NCI-H774 (cell line): ENCODE results near the gene TNS3.
A peak's percentile ranks its signal among the peaks of the same experiment; 100 is the strongest.

Source experiments
- DNase-seq: peaks from one replicate; lab custom pipeline; 2025; lab: John Stamatoyannopoulos, UW

TNS3 gene

DNA sequence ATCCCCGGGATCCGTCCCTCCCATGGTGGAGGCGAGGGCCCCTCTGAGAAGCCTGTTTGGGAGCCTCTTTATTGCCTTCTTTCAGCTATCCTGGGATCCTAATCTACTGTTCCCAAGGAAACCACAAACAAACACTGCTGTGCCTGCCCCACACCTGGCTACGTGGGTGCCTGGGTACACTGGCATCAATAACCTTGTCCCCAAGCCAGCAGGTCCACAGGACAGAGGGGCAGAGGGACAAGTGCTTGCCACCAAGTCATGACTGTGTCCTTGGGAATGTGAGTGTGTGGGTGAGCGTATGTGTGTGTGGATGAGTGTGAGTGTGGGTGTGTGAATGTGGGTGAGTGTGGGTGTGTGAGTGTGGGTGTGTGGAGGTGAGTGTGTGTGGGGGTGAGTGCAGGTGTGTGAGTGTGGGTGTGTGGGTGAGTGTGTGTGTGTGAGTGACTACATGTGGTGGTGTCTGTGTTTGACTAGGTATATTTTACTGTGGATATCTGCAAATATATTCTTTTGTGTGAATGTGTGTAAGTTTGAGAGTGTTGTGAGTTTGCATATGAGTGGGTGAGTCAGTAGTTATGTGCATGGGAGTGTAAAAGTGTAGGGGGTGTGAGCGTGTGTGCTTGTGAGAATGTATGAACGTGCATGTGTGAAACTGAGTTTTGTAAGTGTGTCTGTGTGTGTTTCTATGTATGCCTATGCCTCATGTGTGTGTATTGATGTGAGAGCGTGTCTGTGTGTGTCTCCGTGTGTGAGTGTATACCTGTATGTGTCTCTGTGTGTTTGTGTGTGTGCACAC, 96.1 kb downstream of the TNS3 start:
- peak; percentile 63 for DNase-seq

DNA sequence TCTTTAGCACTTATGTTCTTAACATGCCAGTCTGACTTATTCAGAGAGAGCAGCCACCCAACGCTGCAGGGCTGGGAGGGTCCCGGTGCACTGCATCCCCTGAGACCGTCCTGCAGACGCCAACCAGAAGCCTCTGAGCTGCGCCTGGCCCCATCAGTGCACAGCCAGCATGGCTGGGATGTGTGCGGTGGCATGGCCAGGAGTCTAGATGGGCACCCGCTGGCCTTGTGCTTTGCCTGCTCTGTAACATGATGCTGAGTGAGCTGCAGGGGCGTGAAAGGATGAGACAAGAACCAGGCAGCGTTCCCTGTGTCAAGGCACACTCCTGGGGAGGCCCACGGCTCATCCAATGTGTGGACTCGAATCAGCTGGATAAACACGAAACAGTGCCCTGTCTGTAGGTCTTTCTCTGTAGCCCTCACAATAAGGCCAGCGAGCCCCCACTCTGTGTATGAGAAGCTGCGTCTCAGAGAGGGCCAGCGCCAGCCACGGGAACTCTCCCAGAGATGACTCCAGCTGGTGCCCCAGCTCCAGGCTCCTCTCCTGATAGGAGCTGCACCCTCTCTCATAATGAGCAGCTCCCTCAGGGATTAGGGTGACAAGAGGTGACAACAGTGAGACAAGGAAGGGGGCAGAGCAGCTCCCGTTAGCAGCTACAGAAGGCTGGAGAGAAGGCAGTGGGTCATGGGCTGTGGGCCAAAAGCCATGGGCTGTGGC, 96.8 kb downstream of the TNS3 start:
- DNase-seq, result no peak

DNA sequence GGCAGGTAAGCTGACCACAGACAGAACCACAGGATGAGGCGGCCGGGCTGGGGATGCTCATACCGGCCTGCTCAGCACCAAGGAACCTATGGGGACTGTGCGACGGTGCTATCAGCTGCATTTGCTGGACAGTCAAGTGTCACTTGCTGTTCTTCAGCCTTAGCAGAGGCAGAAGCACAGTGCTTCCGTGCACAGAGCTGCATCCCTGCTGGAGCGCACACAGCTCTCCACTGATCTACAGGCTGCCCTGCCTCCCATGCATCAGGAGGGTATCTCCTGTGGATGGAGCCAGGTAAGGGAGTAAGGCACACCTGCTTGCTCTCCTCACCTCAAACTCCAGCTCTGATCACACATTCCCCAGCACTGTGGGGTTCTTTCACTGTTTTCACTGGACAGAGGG, 97.5 kb downstream of the TNS3 start:
- DNase-seq, result no peak

DNA sequence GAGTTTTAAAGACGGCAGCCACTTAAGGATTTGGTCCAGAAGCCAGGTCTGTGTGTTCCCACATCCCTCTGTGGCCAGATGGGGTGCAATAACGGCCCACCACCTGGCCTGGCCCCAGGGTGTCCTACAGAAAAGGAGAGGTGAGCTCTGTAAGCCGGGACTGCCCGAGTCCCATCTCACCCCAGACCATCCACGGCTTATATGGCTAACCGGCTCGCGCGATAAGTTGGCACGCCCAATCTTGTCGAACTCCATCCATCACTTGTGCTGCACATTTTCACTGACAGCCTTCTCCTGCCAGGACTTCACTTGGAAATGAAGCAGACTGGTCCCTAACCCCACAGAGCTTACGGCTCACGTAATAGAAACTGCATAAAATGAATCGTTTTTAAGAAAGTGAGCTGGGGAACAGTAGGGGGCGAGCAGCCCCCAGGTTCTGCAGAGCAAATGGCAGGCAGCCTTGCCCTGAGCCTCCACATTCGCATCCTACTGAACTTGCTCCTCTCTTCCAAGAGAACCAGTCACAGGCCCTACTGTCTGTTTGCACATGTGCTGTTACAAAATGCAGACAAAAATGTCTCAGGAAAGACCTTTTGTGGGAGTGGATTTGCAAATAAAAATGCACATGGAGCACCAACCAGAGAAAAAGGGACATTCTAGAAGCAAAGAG, 98.2 kb downstream of the TNS3 start:
- no peak for DNase-seq

DNA sequence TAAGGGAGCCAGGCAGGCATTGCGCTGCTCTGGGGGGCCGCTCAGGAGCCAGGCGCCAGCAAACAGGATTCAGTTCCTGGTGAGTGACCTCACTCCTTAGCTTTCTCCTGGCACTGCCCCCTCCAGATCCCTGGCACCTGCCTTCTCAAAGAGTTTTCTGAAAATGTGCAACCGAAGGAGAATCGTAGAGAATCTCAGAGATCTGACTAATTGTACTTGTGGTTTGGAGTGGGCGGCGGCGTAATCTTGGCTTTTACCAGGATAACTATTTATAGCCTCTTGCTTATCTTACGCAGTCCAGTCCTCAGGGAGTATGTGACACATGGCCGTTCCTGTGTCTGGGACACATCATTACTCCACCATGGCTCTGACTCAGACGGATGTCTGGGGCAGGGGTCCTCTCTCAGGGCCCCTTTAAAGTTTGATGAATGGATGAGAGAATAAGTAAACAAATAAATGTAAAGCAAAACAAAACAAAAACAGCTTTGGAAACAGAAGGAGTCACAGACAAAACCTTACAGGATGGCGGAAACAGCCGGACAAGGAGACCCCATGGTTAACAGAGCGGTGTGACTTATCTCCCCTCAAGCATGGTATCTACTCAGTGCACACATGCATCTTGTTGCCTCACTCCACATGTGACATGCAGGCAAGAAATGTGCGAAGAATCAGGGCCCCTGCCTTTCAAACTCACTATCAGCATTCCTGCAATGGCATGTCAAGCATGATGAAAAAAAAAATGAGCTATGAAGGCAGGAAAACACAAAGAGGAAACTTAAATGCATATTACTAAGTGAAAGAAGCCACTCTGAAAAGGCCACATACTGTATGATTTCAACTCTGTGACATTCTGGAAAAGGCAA, 99.7 kb downstream of the TNS3 start:
- DNase-seq, result no peak

DNA sequence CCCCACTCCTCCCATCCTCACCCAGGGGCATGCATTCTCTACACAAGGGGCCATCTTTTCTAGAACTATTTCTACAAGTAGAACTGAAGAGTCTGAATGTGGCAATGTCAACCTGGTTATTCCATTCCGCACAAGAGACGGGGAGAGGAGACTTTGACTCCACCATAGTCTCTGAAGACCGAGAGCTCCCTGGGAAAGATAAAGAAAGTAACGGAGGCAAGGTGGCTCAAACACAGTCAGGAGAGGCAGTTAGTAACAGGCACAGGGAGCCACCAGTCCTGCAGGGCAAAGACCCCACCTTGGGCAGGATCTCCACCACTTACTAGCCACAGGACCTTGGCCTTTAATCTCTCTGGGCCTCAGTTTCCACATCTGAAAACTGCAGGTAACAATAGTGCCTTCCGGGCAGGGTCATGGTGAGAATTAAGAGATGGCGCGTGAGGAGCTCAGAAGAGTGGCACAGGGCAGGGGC, 100.3 kb downstream of the TNS3 start:
- no peak for DNase-seq

DNA sequence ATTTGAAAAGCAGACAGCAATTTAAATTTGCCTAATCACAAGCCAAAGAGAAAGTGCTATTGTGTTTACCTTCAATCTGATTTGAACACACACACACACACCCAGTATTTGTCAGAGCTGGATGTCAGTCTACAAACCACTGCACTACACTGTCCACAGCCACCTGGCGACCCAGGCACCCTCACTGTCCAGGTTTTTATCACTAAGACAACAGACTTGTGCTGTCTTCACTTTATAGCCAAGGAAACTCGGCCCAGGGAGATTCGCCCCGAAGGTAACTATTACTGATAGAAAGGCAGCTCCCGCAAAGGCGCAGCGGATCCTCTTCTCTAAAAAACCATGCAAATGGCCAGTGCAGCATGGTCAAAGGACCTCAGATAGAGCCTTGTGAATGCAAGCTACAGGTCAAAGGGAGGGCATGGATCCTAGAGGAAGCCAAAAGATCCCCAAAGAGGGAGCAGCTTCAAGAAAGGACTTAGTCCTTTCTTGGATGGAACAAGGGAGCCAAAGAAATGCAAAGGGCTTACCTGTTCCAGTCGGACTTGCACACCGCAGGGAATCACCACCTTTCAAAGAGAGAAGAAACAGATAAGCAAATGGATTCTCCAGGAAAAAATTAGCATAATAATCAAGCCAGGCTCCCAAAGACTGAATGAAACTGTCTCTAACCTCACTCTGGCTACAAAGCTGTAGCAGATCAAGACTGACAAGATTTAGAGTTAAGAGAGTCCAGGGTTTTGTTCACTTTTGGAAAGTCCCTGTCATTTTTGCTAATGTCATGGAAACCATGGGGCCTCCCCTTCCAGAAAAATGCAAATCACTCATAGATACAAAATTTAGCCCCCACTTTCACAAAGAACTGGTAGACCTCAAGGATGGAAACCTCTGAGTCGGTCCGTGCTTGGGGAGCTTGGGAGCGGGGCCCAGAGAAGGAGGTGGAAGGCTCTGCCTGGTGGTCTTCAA, 101.1 kb downstream of the TNS3 start:
- DNase-seq, result no peak

DNA sequence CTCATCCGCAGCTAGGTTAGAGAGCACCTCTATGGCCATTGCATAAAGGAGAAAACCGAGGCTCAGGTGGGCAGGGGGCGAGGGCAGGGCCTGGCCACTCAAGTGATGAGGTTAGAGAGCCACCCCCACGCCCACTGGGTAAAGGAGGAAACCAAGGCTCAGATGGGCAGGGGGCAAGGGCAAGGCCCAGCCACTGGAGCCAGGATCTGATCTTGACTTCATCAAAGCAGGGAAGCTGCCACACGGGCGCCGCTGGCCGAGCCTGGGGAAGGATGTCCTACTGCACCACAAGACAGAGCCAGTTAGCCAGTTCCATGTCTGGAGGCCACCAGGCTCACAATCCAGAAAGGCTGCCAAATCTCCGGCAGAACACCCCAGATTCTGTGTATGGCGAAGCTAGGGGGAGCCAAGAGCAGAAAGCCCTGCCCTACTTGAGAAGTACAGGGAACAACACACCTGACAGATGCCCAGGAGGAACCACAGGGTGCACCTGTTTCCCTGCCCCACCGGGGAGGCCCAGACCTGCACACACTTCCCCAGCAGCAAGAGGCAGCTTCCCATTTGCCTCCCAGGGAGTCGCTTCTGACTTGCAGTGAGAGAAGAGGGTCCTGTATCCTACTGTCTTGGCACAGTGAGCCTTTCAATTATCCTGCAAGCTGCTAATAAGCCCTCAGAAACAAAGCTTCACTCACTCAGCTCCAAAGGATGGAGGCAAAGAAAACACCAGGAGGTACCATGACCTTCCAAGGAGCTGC, 101.9 kb downstream of the TNS3 start:
- no peak for DNase-seq

DNA sequence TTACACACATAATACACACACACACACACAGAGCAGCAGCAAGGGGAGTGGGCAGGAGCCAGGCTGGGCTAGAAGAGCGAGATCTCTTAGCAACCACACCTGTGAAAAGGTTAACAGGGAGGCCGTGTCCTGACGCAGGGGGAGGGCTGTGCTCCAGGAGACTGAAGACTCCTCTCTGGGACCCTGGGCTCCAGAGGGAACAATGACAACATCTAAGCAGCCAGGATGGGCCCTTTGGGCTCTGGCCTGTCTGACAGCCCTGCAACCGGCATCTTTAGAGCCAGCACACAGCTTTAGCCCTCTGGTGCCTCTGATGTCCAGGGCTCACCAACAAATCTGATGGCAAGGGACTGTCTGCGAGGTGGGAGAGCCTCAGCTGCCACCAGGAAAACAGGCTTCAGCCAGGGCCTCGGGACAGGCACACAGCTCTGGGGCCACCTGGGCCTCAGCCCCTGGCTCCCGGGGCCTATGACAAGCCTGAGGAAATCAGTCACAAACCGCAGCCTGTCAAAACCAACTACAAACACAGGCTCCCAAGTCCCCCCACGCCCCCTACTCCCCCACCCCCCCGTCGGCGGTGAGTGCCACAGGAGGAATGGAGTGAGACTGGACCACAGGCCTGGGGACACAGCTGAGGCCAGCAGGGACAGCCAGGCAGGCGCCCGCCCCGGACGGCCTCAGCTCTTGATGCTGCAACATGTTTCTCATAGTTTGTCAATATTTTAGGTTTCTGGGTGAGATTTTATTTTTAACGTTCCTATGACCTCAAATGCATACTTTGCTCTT, 102.8 kb downstream of the TNS3 start:
- no peak for DNase-seq

DNA sequence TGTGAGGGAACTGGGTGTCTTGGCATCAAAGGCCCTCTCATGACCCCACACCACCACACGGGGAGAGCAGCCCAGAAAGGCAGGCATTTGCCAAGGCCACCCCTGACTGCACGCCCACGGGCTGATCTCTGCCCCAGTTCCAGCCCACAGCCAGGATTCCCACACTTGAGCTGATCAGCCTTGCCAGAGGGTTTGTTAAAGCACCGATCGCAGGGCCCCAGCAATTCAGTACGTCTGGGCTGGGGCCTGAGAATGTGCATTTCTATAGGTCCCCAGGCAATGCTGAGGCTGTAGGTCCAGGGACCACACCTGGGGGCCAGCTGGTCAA, 103.9 kb downstream of the TNS3 start:
- no peak for DNase-seq

DNA sequence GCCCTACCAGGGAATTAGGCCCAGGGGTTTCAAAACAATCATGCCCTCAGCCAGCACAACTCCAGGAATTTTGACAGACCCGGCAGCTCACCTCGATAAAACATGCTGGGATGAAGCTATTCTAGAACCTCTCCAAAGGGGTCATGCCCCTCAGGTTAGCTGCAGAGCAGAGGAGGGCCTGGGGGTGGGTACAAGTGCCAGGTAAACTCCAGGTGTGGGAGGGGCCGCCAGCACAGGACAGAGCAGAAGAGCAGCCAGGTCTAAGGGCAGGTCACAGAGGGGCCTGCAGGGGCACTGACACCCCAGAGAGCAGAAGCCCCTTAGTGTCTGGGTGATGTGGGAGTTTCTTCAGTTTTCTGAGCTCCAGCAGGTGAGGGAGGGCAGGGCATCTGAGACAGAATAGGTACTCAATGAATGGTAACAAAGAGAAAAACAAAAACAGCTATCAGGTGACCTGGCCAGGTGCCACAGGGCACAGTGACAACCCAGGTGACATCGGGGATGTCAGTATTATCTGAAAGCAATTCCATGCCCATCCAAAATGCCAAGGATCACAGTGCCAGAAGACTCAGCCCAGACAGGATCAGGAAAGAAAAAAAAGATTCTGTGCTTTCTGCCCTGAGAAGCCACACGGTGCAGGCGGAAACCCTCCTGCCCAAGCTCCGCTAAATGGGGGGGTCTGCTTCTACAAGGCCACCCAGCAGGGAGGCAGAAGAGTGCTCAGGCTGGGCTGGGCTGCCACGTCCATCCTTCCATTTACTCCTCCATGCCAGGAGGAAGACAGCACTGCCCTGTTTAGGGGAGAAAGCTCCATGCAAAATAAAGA, 104.5 kb downstream of the TNS3 start:
- DNase-seq, result peak; percentile 10

DNA sequence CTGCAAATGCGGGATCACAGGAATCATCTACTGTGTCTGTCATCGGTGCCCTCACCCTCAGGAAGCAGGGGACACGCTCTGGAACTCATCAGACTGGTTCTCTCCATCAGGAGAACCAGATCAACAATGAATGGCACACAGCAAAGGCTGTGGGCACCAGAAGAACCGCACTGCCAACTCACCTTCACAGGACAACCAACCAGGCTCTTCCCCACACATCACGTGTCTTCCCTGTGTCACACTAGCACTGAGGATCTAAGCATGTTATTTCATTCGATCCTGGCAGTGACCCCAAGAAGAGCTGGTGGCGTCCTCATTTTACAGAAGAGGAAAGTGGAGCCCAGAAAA, 106.1 kb downstream of the TNS3 start:
- DNase-seq, result no peak

DNA sequence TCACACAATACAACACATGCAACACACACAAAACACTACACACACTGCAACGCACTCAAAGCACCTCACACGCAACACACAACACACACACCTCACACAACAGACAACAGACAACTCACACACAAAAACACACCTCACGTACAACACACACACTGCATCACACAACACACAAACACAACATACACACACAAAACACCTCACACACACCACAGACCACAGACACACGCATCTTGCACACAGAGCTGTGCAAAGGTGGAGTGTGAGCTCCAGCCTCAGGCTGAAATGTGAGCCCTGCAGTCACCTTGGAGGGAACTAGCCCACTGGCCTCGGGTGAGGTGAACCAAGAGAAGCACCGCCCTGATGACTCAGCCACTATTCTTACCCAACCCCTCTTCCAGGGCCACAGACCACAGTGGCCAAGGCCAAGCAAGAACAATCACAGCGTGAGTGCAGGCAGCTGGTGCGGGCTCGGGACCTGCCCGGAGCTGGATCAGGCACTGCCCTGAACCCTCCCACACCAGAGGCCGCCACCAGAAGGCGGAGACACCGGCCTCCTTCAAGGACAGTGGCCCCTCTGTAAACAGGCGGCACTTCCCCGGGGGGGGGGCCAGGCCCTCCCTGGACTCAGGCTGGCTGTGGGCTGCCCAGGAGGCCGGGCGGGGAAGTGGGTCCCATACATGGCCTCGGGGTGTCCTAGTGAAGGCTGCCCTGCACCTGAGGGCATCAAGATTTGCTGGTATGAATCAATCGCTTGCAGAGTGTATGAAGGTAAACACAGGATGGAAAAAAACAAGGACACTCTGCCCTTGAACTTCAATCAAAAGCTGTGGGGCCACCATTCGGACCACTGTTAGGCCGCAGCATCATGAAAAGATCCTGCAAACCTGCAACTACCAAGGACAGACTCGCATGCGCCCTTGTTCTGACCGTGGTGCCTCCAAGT, 106.7 kb downstream of the TNS3 start:
- peak; percentile 78 for DNase-seq

DNA sequence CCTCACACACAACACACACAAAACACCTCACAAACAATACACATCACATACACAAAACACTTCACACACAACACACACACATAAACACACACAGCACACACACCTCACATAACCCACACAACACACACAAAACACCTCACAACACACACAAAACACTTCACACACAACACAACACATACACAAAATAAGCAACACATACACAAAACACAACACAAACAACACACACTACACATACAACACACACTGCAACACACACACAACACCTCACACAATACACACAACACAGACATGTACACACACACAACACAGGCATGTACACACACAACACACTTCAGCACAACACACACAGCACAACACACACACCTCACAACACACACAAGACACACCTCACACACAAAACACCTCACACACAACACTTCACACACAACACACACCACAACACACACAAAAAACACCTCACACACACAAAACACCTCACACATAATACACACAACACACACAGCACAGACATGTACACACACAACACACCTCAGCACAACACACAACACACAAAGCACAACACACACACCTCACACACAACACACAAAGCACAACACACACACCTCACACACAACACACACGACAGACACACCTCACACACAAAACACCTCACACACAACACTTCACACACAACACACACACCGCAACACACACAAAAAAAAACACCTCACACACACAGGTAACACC, 107.5 kb downstream of the TNS3 start:
- no peak for DNase-seq

DNA sequence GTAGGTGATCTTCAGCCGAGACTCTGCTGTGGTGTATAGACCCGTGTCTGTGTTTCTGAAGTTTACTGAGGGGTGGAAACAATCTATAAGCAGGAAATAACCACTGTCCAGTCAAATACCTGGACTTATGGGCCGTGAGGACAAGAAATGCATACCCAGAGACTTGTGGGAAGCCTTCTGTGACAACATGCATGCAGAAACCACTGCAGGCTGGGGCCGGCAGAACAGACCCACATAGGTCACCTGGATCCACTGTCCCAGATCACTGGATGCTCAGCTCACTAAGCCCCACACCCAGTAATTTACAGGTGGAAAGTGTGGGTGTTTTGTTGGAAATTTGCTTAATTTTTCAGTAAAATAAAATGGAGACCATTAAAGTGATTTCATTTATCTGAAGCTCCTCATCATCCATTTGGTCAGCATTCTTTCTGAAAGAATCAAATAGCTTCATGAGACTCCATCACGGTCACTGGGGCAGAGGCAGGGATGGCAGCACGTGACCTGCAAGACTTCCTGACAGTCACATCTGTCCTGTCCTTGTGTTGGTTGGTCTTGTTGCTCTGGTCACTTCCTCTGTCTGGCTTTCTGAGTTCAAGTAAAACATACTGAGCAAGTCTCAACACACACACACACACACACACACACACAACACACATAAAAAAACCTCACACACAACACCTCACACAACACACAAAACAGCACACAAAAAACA, 108.3 kb downstream of the TNS3 start:
- DNase-seq, result no peak
